Suprapubic skin (tissue), 3 donors: ENCODE data around the gene MARCHF3.

Experiments
- CTCF ChIP-seq, 2 donors: fragments of 200-600 bp in 1 of 2; fragments of 450-650 bp in 1 of 2; sonication (generic) in 1 of 2; IDR thresholded peaks; one replicate each; pipeline ENCODE4 v1.5.1; 2016 to 2019; ENCODE audit warnings: antibody characterized with exemption in 2 of 2, mild to moderate bottlenecking in 1 of 2, moderate library complexity in 1 of 2
- POLR2AphosphoS5 ChIP-seq, 3 donors: sonication (generic); formaldehyde crosslinking; IDR thresholded peaks; one replicate each; pipeline ENCODE4 v1.6.1; 2017; ENCODE audit warnings: antibody characterized with exemption in 3 of 3

GRCh38 chr5:126829098-126829497 lies 201.3 kb downstream of the MARCHF3 start:
- TF ChIP-seq POLR2AphosphoS5 (IDR thresholded peaks at IDR 0.05) (no peak), CTCF (IDR thresholded peaks at IDR 0.05) (no peak)
